GM18873 (cell line): ENCODE measurements around the gene SPTBN5.

Source experiments
- ATAC-seq: cut with Tn5 transposase; IDR thresholded peaks from one replicate; pipeline ENCODE4 v1.9.1; 2021; ENCODE audit warnings: mild to moderate bottlenecking, moderate library complexity, moderate number of reproducible peaks; ENCODE audit not compliant: unreplicated experiment, low FRiP score

SPTBN5 gene

DNA sequence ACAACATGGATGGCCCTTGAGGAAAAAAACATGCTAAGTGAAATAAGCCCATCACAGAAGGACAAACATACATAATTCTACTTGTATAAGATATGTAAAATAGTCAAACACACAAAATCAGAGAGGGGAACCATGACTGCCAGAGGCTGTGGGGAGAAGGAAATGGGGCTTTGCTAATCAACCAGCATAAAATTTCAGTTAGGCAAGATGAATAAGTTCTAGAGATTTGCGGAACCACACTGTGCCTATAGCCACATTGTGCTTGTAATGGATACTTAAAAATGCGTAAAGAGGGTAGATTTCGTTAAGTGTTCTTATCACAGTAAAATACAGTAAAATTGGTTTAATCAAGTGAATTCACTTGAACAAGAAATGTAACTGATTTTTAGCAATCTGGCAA lies 33.7 kb upstream of the SPTBN5 start:
- no peak for ATAC-seq

GRCh38 chr15:41926185-41927056 lies 32.6 kb upstream of the SPTBN5 start:
- ATAC-seq, result no peak

DNA sequence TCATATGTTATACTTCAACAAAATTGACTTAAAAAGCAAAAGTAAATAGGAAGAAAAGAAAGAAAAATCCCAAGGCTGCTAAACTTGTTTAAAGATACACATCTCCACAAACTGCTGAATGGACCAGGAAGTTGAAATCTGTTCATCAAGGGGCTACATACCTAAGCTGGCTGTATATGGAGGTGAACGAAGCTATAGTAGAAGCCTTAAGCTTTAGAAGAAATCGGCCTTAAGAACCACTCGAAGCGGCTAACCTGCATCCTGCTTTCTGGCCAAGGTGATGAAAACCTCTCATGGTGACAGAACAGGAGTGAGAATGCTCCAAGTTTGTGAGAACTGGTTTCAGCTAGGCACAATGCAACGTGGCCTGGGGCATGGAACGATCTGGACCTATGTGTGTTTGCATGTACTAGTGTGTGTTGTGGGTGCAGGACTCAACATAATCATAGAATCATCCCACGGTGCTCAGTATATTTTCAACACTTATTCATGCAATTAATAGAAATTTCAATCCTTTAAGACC lies 31.3 kb upstream of the SPTBN5 start:
- no peak for ATAC-seq

- no peak for ATAC-seq
Measured at GRCh38 chr15:41923401-41923997, 29.6 kb upstream of the SPTBN5 start.

DNA sequence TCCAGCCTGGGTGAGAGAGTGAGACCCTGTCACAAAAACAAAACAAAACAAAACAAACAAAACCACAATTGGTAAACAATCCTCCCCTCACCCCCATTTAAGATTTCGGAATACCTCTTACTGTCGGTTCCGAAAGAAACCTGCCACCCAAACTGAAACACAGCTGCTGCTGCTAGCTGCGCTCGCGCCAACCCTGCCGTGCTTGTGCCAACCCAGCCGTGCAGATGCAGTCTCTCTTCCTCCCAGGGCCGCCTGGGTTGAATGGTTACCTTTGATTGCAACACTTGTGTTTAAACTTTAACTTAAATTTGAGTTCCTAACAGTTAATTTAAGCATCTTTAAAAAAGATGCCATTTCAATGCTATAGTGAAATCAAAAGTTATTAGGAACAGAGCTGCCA lies 28.5 kb upstream of the SPTBN5 start:
- no peak for ATAC-seq

DNA sequence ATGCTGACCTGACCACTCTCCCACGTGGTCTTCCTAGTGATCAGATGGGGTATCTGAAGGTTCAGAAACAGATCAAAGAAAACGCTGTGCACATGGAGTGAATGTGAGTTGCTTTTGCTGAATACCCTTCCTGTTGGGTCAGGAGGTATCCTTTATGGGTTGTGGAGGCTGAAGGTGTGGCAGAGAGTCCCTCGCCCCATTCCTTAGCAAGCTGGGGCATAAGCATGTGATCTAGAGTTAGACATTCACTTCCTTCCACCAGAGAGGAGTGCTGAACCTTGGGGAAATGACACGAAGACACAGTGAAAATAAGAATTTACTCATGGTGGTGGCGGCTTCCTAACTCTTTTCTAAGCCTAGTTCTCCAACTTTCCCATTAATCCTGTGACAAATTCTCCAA lies 27.8 kb upstream of the SPTBN5 start:
- ATAC-seq, result no peak

DNA sequence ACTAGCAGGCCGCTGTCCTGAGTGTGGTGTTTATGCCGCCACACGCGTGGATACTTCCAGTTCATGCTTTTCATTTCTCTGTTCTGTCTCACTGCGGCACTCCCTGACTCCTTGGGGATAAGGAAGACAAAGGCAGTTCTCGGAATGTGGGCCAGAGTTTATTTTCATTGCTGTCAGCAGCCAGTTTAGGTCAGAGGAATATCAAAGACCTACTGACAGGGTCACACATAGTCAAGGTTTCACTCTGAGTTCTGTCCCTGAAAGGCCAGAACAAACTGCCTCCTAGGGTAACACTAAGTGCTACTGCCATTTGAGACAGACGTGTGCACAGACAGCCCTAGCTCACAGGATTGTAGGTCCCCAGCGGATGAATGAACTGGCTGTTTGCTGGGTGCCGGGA lies 27.3 kb upstream of the SPTBN5 start:
- ATAC-seq, result no peak

GRCh38 chr15:41919954-41920538 lies 26.2 kb upstream of the SPTBN5 start:
- no peak for ATAC-seq

DNA sequence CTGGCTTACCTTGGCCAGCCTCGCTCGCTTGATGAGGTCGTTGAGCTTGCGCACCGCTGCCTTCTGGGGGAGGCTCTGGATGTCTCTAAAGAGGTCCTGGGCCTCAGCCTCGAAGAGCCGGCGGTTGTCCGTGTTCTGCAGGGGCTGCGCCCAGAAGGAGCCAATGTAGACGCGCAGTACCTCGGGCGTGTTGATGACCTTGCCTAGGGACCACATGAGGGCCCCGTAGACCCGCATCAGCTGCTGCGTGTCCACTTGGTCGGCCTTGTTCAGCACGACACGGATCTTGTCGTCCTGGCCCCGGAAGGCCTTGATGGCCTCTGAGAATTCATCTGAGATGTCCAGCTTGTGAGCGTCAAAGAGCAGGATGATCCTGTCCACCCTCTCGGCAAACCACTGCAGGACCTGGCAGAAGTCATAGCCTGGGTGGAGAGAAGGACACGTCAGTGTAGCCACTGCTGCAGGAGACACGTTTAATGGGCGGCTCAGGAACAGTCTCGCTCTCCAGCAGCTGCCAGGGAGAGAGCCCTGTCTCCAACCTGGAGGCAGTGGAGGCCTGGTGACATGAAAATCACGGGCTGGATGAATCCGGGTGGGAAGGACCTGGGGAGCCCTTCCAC lies 25.5 kb upstream of the SPTBN5 start:
- ATAC-seq, result no peak

DNA sequence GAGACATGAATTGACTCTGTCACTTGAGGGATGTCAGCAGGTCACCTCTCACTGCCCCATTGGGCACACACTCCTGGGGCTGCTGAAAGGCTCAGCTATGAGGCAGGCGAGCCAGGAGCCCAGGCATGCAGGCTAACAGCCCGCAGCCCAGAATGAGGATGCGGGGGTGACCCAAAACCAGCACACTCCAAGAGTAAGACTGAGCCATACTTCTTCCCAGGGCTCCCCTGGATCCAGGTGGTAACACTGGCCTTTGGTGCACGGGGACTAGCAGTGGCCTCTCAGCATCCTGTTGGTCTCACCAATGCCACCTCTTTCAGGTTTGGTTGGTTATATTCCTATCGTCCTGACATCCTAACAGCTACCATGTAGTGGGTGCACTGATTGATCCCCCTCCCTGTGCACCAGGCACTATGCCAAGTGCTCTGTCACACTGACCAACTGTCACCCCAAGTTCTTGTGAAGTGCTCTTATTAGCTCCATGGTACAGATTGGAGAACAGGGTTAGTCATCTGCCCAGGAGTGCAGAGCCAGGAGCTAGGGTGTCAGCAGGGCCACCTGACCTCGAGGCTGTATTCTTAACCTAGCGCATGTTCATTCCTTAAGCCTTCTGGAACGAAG lies 24.8 kb upstream of the SPTBN5 start:
- no peak for ATAC-seq

DNA sequence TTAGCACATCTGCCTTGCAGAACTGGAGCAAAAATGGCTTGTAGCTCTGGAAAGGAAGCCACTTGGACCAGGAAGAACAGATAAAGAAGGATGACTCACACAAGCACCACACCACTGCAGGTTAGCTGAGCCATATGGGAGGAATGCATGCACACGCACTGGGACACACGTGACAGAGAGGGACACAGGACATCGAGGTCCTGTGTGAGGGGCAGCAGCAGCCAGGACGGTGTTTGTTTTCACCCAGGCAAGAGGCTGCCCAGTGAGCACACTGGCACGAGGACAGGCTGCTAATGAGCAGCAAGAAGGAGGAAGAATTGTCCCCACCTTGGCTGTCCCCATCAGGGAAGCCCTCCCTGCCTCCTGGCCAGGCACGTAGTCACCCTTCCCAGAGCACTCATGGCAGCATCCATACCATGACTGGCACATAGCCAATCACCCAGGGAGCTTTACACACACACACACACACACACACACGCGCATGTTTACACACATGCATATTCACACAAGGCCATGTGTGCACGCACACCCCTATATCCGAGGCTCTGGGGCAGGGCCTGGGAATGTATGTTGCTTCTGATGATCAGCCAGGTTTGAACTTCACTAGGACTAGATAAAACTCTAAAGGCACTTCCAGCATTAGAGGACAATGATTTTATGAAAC lies 24.0 kb upstream of the SPTBN5 start:
- ATAC-seq, result no peak

DNA sequence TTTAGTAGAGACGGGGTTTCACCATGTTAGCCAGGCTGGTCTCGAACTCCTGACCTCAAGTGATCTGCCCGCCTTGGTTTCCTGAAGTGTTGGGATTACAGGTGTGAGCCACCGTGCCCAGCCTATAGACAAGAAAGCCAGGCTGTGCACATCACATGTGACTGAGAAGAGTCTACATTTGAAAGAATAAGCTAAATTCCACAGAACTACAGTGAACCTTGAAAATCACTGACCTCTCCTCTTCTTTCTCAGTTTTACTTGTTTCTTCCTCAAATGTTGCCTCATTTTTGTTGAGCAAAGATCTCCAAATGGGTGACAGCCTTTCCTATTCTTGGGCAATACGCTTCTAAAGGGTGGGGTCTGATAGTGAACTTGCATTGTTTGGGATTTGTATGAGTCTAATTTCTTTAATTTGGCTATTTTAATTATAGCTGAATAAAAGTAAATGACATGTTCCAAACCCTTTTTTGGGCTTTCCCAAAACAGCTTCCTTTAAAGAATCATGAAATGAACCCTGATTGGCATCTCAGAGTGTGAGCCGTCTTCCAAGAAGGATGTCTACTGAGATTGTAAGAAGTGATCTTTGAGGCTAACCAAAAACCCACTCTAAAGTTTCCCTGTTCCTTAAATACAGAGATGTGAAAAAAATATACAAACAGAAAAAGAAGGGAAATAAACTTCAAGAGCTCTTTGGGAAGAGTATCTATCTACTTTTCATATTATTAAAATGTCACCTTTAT lies 21.6 kb upstream of the SPTBN5 start:
- no peak for ATAC-seq

- no peak for ATAC-seq
Measured at GRCh38 chr15:41914411-41914810, 20.6 kb upstream of the SPTBN5 start.

GRCh38 chr15:41913256-41913655 lies 19.4 kb upstream of the SPTBN5 start:
- no peak for ATAC-seq

DNA sequence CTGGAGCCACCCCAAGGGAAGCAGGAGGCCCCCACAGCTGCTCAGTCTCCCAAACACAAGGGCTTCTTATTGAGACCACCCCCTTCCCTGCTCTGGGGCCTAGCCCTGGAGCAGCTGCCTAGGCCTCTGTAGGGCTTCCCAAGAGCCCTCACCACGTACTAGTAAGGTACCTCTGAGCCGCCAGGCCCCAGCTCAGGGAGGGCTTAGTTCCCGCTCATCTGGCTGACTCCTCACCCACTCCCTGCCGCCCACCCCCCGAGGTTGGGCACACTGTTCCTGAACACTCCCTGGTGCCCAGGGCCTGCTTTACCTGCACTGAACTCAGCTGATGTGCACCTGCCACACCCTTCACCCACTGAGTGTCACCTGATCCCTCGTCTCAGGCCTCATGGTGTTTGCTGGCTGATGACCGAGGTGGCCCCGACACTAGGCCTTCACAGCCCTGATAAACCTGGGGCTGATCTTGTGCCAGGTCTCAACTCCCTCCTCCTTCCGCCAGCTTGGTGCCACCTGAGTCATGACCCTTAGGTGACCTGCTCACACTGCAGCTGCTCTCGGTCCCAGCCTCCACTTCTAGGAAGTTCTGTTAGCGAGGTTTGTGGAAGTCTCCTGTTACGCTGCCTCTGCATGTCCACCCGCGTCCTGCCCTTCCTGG lies 18.0 kb upstream of the SPTBN5 start:
- ATAC-seq, result no peak

GRCh38 chr15:41908736-41909461 lies 15.0 kb upstream of the SPTBN5 start:
- ATAC-seq, result no peak

DNA sequence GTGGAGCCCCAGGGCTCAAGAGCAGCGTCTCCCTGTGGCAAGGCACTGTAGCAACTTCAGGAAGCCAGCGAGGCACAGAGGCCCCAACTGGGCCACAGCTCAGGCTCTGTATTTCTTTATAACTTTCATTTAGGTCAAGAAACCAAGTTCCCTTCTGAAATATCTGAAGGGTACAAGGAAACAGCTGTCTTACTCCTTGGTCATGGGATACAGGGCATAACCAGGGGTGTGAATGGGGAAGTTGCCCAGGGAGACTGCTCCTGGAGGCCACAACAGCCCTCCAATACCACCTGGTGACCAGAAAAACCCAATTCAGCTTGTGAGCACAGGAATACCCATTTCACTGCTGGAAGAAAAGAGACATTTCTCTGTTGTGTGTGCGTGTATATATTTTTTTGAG lies 13.3 kb upstream of the SPTBN5 start:
- ATAC-seq, result no peak

DNA sequence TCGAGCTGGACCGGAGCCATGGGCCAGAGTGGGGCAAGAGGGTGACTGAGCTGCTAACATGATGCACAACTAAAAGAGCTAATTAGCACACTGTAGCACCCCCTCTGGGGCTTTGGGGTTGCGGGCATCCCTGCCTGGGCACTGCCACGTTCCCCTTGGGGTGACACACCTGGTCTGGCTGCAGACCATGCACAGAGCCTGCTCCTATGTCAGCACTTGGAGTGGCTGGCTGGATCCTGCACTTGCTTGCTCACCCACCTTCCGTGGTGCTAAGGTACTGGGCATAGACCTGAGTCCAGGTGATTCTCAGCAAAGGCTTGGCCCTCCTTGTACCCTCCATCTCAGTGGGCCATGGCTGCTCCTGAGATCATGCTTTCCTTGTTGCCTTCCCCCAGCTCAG lies 12.8 kb upstream of the SPTBN5 start:
- no peak for ATAC-seq
